Measurements from ENCODE around the gene DCTPP1. TPM values are rescaled to one million over a fixed set of nuclear protein-coding genes. Genes with fewer than 3 reads are reported as not detected.

Gene DCTPP1
- total RNA-seq, 4 donors from 2014 or later = 7.4 to 28.6 (median 22.7) TPM

GRCh38 chr16:30377050-30377811, 52.6 kb downstream of the DCTPP1 start:
- WGBS, 2 donors = 33 to 40% methylated on average over 21 to 22 of the region's 29 CpGs
- no peak for DNase-seq
- Histone ChIP-seq H3K27me3 (no peaks in the 10 kb centered on the region), H3K9me3 (no peaks in the 10 kb centered on the region), H3K27ac (peak overlapping the region; percentile 93 to 99 (median 99)), H3K4me1 (peaks cover 13 to 44% (median 16%) of the 10 kb centered on the region in 3 donors), H3K4me3 (peak overlapping the region; percentile 42 to 87 (median 62)), H3K36me3 (no peaks in the 10 kb centered on the region)
- intact Hi-C loops (cut with DNase I) = no loop called here
- TF ChIP-seq CTCF (IDR thresholded peaks at IDR 0.05) = no peak
- TF ChIP-seq POLR2A (IDR thresholded peaks at IDR 0.05) = no peak

- WGBS, 2 donors = 88 to 100% methylated on average over 4 to 8 of the region's 8 CpGs
- no peaks in the 10 kb centered on the region for H3K9me3 ChIP-seq
- intact Hi-C loops (cut with DNase I) = no loop called here
- peaks cover 16 to 44% (median 18%) of the 10 kb centered on the region in 3 donors for H3K4me1 ChIP-seq
- no peak for DNase-seq
- H3K27me3 ChIP-seq = no peaks in the 10 kb centered on the region
- H3K27ac ChIP-seq = peak overlapping the region; percentile 93 to 99 (median 99)
- TF ChIP-seq POLR2A (IDR thresholded peaks at IDR 0.05) (no peak), CTCF (IDR thresholded peaks at IDR 0.05) (no peak)
- H3K4me3 ChIP-seq = no peak overlapping the region
- H3K36me3 ChIP-seq = no peaks in the 10 kb centered on the region
These were observed 53.3 kb downstream of the DCTPP1 start for GRCh38 chr16:30376461-30376902.

DNA sequence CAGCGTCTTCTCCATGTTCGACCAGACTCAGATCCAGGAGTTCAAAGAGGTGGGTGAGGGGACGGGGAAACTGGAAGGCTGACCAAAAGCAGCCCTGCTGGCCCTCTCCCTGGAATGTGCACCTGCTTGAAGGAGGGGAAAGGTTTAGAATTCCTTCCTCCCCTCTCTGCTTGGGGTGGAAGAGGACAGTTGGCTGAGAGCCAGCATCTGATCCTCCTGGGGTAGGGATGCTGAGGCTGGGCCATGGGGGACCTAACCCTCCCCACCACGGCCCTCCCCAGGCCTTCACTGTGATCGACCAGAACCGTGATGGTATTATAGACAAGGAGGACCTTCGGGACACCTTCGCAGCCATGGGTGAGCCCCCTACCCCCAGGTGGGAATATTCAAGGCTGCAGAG, 54.0 kb downstream of the DCTPP1 start:
- TF ChIP-seq POLR2A (IDR thresholded peaks at IDR 0.05) = no peak
- WGBS, 2 donors = 87 to 95% methylated on average over 3 to 6 of the region's 8 CpGs
- Histone ChIP-seq H3K36me3 (no peaks in the 10 kb centered on the region), H3K4me1 (peaks cover 16 to 43% (median 22%) of the 10 kb centered on the region in 3 donors), H3K4me3 (no peak overlapping the region), H3K27me3 (no peaks in the 10 kb centered on the region), H3K27ac (peak overlapping the region in 1 of 4 donors; percentile 2), H3K9me3 (no peaks in the 10 kb centered on the region)
- no peak for DNase-seq
- intact Hi-C loops (cut with DNase I) = no loop called here

DNA sequence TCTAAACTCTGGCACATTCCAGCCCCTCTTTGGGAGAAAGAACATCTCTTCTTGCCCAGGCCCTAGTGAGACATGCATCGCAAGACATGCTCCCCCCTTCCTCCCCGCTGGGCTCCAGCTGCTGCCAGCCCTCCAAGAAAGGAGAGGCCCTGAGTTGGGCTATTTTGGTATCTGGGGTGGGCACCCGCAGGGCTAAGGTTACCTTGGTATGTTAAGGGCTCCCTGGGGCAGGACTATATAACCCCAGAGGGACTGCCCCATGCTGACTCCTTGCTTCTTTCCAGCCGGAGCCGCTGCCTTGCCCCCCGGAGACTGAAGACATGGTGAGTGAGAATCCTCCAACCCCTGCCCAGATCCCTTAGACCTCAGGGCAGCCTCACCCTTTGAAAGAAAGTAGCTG, 55.3 kb downstream of the DCTPP1 start, which contains the start of gene MYL11:
TSS of gene MYL11 (plus strand) at position 265 of the 400 bp plus-strand sequence. CDS start at position 321, 56 bp downstream.
- Histone ChIP-seq H3K9me3 (no peaks in the 10 kb centered on the region), H3K4me1 (peaks cover 17 to 38% (median 21%) of the 10 kb centered on the region in 3 donors), H3K4me3 (no peak within 1 kb of the TSS), H3K27me3 (no peaks in the 10 kb centered on the region), H3K36me3 (no peaks in the 10 kb centered on the region), H3K27ac (no peak within 1 kb of the TSS)
- no peak for DNase-seq
- 70 to 74% methylated on average over 3 to 4 of the region's 6 CpGs for WGBS, 2 donors
- TF ChIP-seq POLR2A (IDR thresholded peaks at IDR 0.05) = no peak
- no peak for TF ChIP-seq CTCF (IDR thresholded peaks at IDR 0.05)
- intact Hi-C loops (cut with DNase I) = no loop called here

Small RNA genes within 50 kb of the gene (small RNA-seq; reads per million reads assigned to genes)
- gene RF00019 (0 reads per million in 4 donors), gene RF00406 (0.50 to 2.3 (median 0.56) reads per million in 4 donors)

Other genes starting within 250 kb of the DCTPP1 start
- gene CORO1A, start 246.4 kb downstream of the DCTPP1 start, total RNA-seq = 10 to 100 TPM in 3 of 4 donors, 1 to 10 TPM in 1; 9.5 to 29.1 (median 23.2) TPM
- gene BOLA2B, start 236.4 kb downstream of the DCTPP1 start, total RNA-seq = 100 to 1,000 TPM; 190 to 623 (median 313) TPM
- gene SLX1A, start 236.2 kb downstream of the DCTPP1 start, total RNA-seq = 10 to 100 TPM; 31.9 to 51.1 (median 46.5) TPM
- gene SULT1A3, start 230.8 kb downstream of the DCTPP1 start, total RNA-seq = 10 to 100 TPM in 2 of 4 donors, 1 to 10 TPM in 2; 1.1 to 17.2 (median 7.3) TPM
- 1 to 10 TPM in 2 of 4 donors, under 1 TPM in 1, not detected in 1; 0.94 to 4.2 (median 2.4) TPM for gene NPIPB13, start 181.6 kb downstream of the DCTPP1 start, total RNA-seq
- 10 to 100 TPM; 21.9 to 38.0 (median 28.5) TPM for gene CD2BP2, start 74.7 kb downstream of the DCTPP1 start, total RNA-seq
- gene TBC1D10B, start 59.5 kb downstream of the DCTPP1 start, total RNA-seq = 10 to 100 TPM; 21.9 to 33.9 (median 26.1) TPM
- not detected for gene MYL11, start 55.2 kb downstream of the DCTPP1 start, total RNA-seq
- gene SEPTIN1, start 47.5 kb downstream of the DCTPP1 start, total RNA-seq = 1 to 10 TPM; 1.2 to 7.1 (median 2.7) TPM
- 1 to 10 TPM; 2.8 to 5.9 (median 4.5) TPM for gene ZNF48, start 34.6 kb downstream of the DCTPP1 start, total RNA-seq
- gene ZNF771, start 22.4 kb downstream of the DCTPP1 start, total RNA-seq = 10 to 100 TPM in 1 of 4 donors, 1 to 10 TPM in 3; 3.7 to 15.1 (median 7.0) TPM
- gene SEPHS2, start 15.8 kb upstream of the DCTPP1 start, total RNA-seq = 10 to 100 TPM; 17.7 to 23.5 (median 19.7) TPM
- gene ITGAL, start 42.7 kb upstream of the DCTPP1 start, total RNA-seq = 1 to 10 TPM; 1.3 to 4.4 (median 2.4) TPM
- 10 to 100 TPM; 13.6 to 24.5 (median 20.6) TPM for gene ZNF768, start 96.5 kb upstream of the DCTPP1 start, total RNA-seq
- 10 to 100 TPM in 1 of 4 donors, 1 to 10 TPM in 3; 7.2 to 12.4 (median 8.3) TPM for gene ZNF747, start 104.8 kb upstream of the DCTPP1 start, total RNA-seq
- gene ZNF764, start 128.3 kb upstream of the DCTPP1 start, total RNA-seq = 1 to 10 TPM; 4.7 to 8.3 (median 7.2) TPM
- 10 to 100 TPM in 2 of 4 donors, 1 to 10 TPM in 2; 5.4 to 15.3 (median 10.2) TPM for gene ZNF688, start 141.7 kb upstream of the DCTPP1 start, total RNA-seq
- gene ZNF785, start 155.7 kb upstream of the DCTPP1 start, total RNA-seq = 10 to 100 TPM in 1 of 4 donors, 1 to 10 TPM in 3; 2.7 to 10.9 (median 5.6) TPM
- gene ZNF689, start 180.4 kb upstream of the DCTPP1 start, total RNA-seq = 1 to 10 TPM; 2.0 to 6.7 (median 3.8) TPM
- 10 to 100 TPM; 16.6 to 21.8 (median 20.3) TPM for gene PRR14, start 220.9 kb upstream of the DCTPP1 start, total RNA-seq
- 10 to 100 TPM; 22.3 to 80.2 (median 45.3) TPM for gene FBRS, start 228.4 kb upstream of the DCTPP1 start, total RNA-seq